ENCODE results near the gene RRP1. TPM values are rescaled to one million over a fixed set of nuclear protein-coding genes. Genes with fewer than 3 reads are reported as not detected.

RRP1 gene
- total RNA-seq, 1 experiment from 2014 or later: 76.7 TPM

- Histone ChIP-seq H3T11ph (ENCODE audit: low read length) (no peak overlapping the region), H2BK20ac (ENCODE audit: low read depth, low read length, poor library complexity, severe bottlenecking) (no peak overlapping the region), H3K9ac (ENCODE audit: extremely low read depth, insufficient read length, low read length) (no peak overlapping the region), H3K18ac (ENCODE audit: insufficient read length, low read depth, low read length) (no peak overlapping the region), H2BK15ac (ENCODE audit: low read depth, low read length) (no peak overlapping the region), H2BK5ac (ENCODE audit: insufficient read length, low read length) (no peak overlapping the region), H4K20me1 (ENCODE audit: control insufficient read depth, insufficient read depth, insufficient read length) (no peaks in the 10 kb centered on the region), H4K8ac (replicated peaks; ENCODE audit: insufficient read length, low read depth, low read length) (no peak overlapping the region), H2AK5ac (ENCODE audit: insufficient read length, low read length) (no peak overlapping the region), H3K27ac (ENCODE audit: insufficient read length, low read depth, low read length) (no peak overlapping the region), H3K4me1 (ENCODE audit: insufficient read depth, low read length) (no peaks in the 10 kb centered on the region), H3K9me3 (ENCODE audit: control insufficient read depth, low read depth, low read length) (no peaks in the 10 kb centered on the region), H3K23me2 (ENCODE audit: insufficient read length, low read depth, low read length, poor library complexity, severe bottlenecking) (no peaks in the 10 kb centered on the region), H3K23ac (ENCODE audit: insufficient read length, low read depth, low read length) (no peak overlapping the region), H4K91ac (ENCODE audit: insufficient read length, low read depth, low read length) (no peak overlapping the region), H2AFZ (ENCODE audit: low read length) (no peak overlapping the region), H3K4me2 (ENCODE audit: insufficient read depth, insufficient read length, low read length) (no peak overlapping the region), H3K27me3 (ENCODE audit: insufficient read depth, low read length) (no peaks in the 10 kb centered on the region), H2BK12ac (ENCODE audit: insufficient read length, low read depth, low read length) (no peak overlapping the region), H3K79me2 (ENCODE audit: insufficient read depth, low read length) (no peaks in the 10 kb centered on the region; the same call in 1 of the 2 replicates), H3K56ac (ENCODE audit: insufficient read length, low read depth, low read length) (no peak overlapping the region), H4K5ac (ENCODE audit: insufficient read length, low read depth, low read length) (no peak overlapping the region), H2BK120ac (ENCODE audit: low read depth, low read length, poor library complexity, severe bottlenecking) (no peak overlapping the region), H3K79me1 (ENCODE audit: insufficient read depth, low read depth, low read length, poor library complexity, severe bottlenecking) (no peaks in the 10 kb centered on the region), H3K4ac (ENCODE audit: low read depth, low read length) (no peak overlapping the region), H3K14ac (ENCODE audit: insufficient read depth, low read length) (no peak overlapping the region)
- Mint-ChIP-seq H3K4me1 (no peaks in the 10 kb centered on the region), H3K9me3 (no peaks in the 10 kb centered on the region), H3K27me3 (ENCODE audit: low read depth) (no peaks in the 10 kb centered on the region), H3K27ac (no peak overlapping the region), H3K36me3 (ENCODE audit: insufficient read depth in 1 of 3, low read depth in 3 of 3) (peaks cover 70 to 100% (median 98%) of the 10 kb centered on the region in 3 experiments), H3K4me3 (no peak overlapping the region)
- TF ChIP-seq, protein P1, sequence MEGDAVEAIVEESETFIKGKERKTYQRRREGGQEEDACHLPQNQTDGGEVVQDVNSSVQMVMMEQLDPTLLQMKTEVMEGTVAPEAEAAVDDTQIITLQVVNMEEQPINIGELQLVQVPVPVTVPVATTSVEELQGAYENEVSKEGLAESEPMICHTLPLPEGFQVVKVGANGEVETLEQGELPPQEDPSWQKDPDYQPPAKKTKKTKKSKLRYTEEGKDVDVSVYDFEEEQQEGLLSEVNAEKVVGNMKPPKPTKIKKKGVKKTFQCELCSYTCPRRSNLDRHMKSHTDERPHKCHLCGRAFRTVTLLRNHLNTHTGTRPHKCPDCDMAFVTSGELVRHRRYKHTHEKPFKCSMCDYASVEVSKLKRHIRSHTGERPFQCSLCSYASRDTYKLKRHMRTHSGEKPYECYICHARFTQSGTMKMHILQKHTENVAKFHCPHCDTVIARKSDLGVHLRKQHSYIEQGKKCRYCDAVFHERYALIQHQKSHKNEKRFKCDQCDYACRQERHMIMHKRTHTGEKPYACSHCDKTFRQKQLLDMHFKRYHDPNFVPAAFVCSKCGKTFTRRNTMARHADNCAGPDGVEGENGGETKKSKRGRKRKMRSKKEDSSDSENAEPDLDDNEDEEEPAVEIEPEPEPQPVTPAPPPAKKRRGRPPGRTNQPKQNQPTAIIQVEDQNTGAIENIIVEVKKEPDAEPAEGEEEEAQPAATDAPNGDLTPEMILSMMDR (conservative IDR thresholded peaks at IDR 0.05): no peak
- no CpG with 5 or more reads among the region's 19 CpGs for WGBS (ENCODE audit: extremely low coverage, insufficient read length, low lambda C conversion rate)
- DNase-seq: no peak
These were observed 8.0 kb downstream of the RRP1 start for GRCh38 chr21:43797415-43797814.

Measured in H9 (cell line).